K562 (cell line): Measurements from ENCODE around the gene NUDT14. TPM values are rescaled to one million over a fixed set of nuclear protein-coding genes. Genes with fewer than 3 reads are reported as not detected.

Experiments
- ATAC-seq: fragments of 200-7000 bp; cut with Tn5 transposase; 3 replicates; pipeline ENCODE4 v1.9.1; 2020; ENCODE audit warnings: moderate library complexity
- BruUV-seq: library from RNA; stranded (reverse); fragments of 400-500 nt; replicated peaks from 2 replicates; lab custom pipeline; 2021; lab: Mats Ljungman, UMichigan
- CTCF ChIA-PET: fragments of 300-600 bp; formaldehyde crosslinking; extraction: SDS; loops from one replicate; lab custom pipeline; 2021; ENCODE audit warnings: low intra/inter-chr PET ratio; lab: Yijun Ruan, JAX
- POLR2A ChIA-PET: fragments of 300-600, 350-650 bp; sonication (Branson Sonifier 250); formaldehyde crosslinking; extraction: SDS; loops from one replicate; lab custom pipeline; 2021; ENCODE audit warnings: antibody characterized with exemption, inconsistent platforms; lab: Yijun Ruan, JAX
- DNase-seq, 4 experiments: peaks; one replicate each; pipeline versions ENCODE4 v3.0.0 to v3.0.0-alpha.2; 2011 to 2018; ENCODE audit warnings: low spot score in 3 of 4, mixed read lengths in 3 of 4; ENCODE audit errors: extremely low read depth in 1 of 4
- FAIRE-seq: peaks from 2 replicates; lab custom pipeline; 2011; peaks lifted over from hg19 to GRCh38; lab: Jason Lieb, UNC
- H2AFZ ChIP-seq: 2 replicates; pipeline ENCODE4 v1.6.0; 2011; ENCODE audit warnings: low read depth, low read length, control low read depth, inconsistent platforms
- H3K27ac ChIP-seq: fragments of 200-600 bp; 3 replicates; pipeline ENCODE4 v1.8.0; 2011; ENCODE audit warnings: low read depth, mild to moderate bottlenecking, control low read depth, inconsistent platforms, low read length, moderate library complexity, mixed read lengths; ENCODE audit errors: extremely low read depth
- H3K27me3 ChIP-seq, 2 experiments: fragments of 300-600 bp in 1 of 2; 2 replicates in 1 of 2; 3 replicates in 1 of 2; pipeline versions ENCODE4 v1.6.0 to v1.8.0; 2011; ENCODE audit warnings: inconsistent platforms in 2 of 2, low read length in 2 of 2, mild to moderate bottlenecking in 1 of 2, mixed read lengths in 1 of 2, moderate library complexity in 1 of 2; ENCODE audit not compliant: control insufficient read depth in 2 of 2, insufficient read depth in 2 of 2
- H3K36me3 ChIP-seq: fragments of 300-600 bp; 3 replicates; pipeline ENCODE4 v1.8.0; 2011; ENCODE audit warnings: mild to moderate bottlenecking, low read length, inconsistent platforms; ENCODE audit not compliant: control insufficient read depth, insufficient read depth
- H3K4me1 ChIP-seq, 2 experiments: fragments of 200-600 bp in 1 of 2; replicated peaks in 1 of 2; 2 replicates in 1 of 2; 3 replicates in 1 of 2; pipeline versions ENCODE4 v1.5.1 to v1.8.0; 2011; ENCODE audit warnings: inconsistent platforms in 2 of 2, low read length in 2 of 2, mild to moderate bottlenecking in 1 of 2, mixed read lengths in 1 of 2, moderate library complexity in 1 of 2; ENCODE audit not compliant: control insufficient read depth in 2 of 2, insufficient read depth in 2 of 2
- H3K4me2 ChIP-seq: 2 replicates; pipeline ENCODE4 v1.6.1; 2011; ENCODE audit warnings: low read length, control low read depth, inconsistent platforms, mixed read lengths; ENCODE audit not compliant: insufficient read depth
- H3K4me3 ChIP-seq: fragments of 200-600 bp; sonication (generic), shearing (Covaris generic); 2 replicates; pipeline ENCODE4 v1.5.1; 2016; ENCODE audit warnings: control low read depth, inconsistent platforms
- H3K79me2 ChIP-seq: fragments of 200-600 bp; 3 replicates; pipeline ENCODE4 v1.8.0; 2011; ENCODE audit warnings: low read length, inconsistent platforms; ENCODE audit not compliant: control insufficient read depth, insufficient read depth
- H3K9ac ChIP-seq, 2 experiments: 2 replicates each; pipeline versions ENCODE4 v1.6.0 to v1.6.1; 2011; ENCODE audit warnings: low read depth in 2 of 2, low read length in 2 of 2, control low read depth in 1 of 2, inconsistent platforms in 1 of 2, mild to moderate bottlenecking in 1 of 2, mixed read lengths in 1 of 2; ENCODE audit not compliant: insufficient read depth in 1 of 2
- H3K9me1 ChIP-seq: one replicate; pipeline ENCODE4 v1.6.0; 2011; ENCODE audit warnings: inconsistent platforms, mild to moderate bottlenecking, low read length, moderate library complexity; ENCODE audit not compliant: control insufficient read depth, insufficient read depth
- H3K9me3 ChIP-seq: replicated peaks from 2 replicates; pipeline ENCODE4 v1.5.1; 2011; ENCODE audit warnings: low read depth, low read length, inconsistent platforms; ENCODE audit not compliant: control insufficient read depth, insufficient read depth
- H4K20me1 ChIP-seq: replicated peaks from 2 replicates; pipeline ENCODE4 v1.6.1; 2011; ENCODE audit warnings: low read length, inconsistent platforms, mixed read lengths; ENCODE audit not compliant: control insufficient read depth, insufficient read depth
- AFF4 ChIP-seq: sonication (generic); formaldehyde crosslinking; IDR thresholded peaks from 2 replicates; pipeline ENCODE4 v1.8.0; 2023; ENCODE audit warnings: mild to moderate bottlenecking, missing genetic modification reagents
- CBX1 ChIP-seq: sonication (generic); IDR thresholded peaks from 2 replicates; pipeline ENCODE4 v1.6.1; 2016; ENCODE audit warnings: antibody characterized with exemption, low read depth, mild to moderate bottlenecking
- MIER1 ChIP-seq: fragments of 450-650 bp; IDR thresholded peaks from 2 replicates; pipeline ENCODE4 v1.6.1; 2016; ENCODE audit warnings: antibody characterized with exemption, mild to moderate bottlenecking, low read depth
- PML ChIP-seq: IDR thresholded peaks from 2 replicates; pipeline ENCODE4 v1.6.1; 2012; ENCODE audit warnings: low read length, inconsistent platforms
- SMAD2 ChIP-seq: fragments of 150-350 bp; IDR thresholded peaks from 2 replicates; pipeline ENCODE4 v1.6.1; 2014; ENCODE audit warnings: low read depth, mild to moderate bottlenecking, low read length
- SMARCA4 ChIP-seq: fragments of 450-650 bp; IDR thresholded peaks from 2 replicates; pipeline ENCODE4 v1.6.1; 2016
- SNIP1 ChIP-seq: fragments of 450-650 bp; IDR thresholded peaks from 2 replicates; pipeline ENCODE4 v1.7.1; 2017; ENCODE audit warnings: low read depth, mild to moderate bottlenecking
- TSHZ1 ChIP-seq: fragments of 250-450 bp; sonication (Bioruptor Pico); IDR thresholded peaks from 2 replicates; pipeline ENCODE4 v1.4.0; 2020; ENCODE audit warnings: mild to moderate bottlenecking, moderate library complexity
- USF2 ChIP-seq: sonication (generic); formaldehyde crosslinking; IDR thresholded peaks from 2 replicates; pipeline ENCODE4 v1.5.0; 2020; ENCODE audit warnings: missing genetic modification reagents
- ZFP1 ChIP-seq: fragments of 450-650 bp; formaldehyde crosslinking; IDR thresholded peaks from 2 replicates; pipeline ENCODE4 v1.4.0; 2020; ENCODE audit warnings: mild to moderate bottlenecking, mixed read lengths
- ZFX ChIP-seq: sonication (generic); formaldehyde crosslinking; IDR thresholded peaks from 2 replicates; pipeline ENCODE4 v1.8.0; 2022; ENCODE audit warnings: mild to moderate bottlenecking, missing genetic modification reagents, moderate library complexity
- ZNF583 ChIP-seq: fragments of 250-450 bp; sonication (Bioruptor Pico); IDR thresholded peaks from 2 replicates; pipeline ENCODE4 v1.4.0; 2020
- WGBS: fragments of 100-300 bp; shearing (Covaris generic); methylation state at CpG from one replicate; pipeline ENCODE4 v1.1.6; 2016; ENCODE audit warnings: low coverage, mixed read lengths; ENCODE audit not compliant: insufficient coverage; ENCODE audit errors: missing lambda C conversion rate; 5-methylcytosine and 5-hydroxymethylcytosine counted together
- in situ Hi-C: fragments of 300-500 bp; cut with MboI; formaldehyde crosslinking; loops from 4 replicates; pipeline ENCODE4 v1.15.0; 2018; ENCODE audit warnings: inconsistent platforms, mixed read lengths
- intact Hi-C: fragments of 100-400 bp; cut with micrococcal nuclease; formaldehyde crosslinking; loops from 2 replicates; pipeline ENCODE4 v1.14.2; 2022
- polyA plus RNA-seq, 8 experiments: library from polyadenylated mRNA; depleted of rRNA in 4 of 8; stranded (reverse) in 5 of 8; unstranded in 3 of 8; fragments of >200 nt; fragmentation: Nextera tagmentation in 2 of 8; fragmentation: Illumina TruSeq in 1 of 8; extraction: Ambion mirVana in 2 of 8; extraction: Trizol in 1 of 8; gene quantifications; 2 replicates each; pipeline versions ENCODE4 v1.2.1 to v1.2.3, GENCODE V29; 2011 to 2014; ENCODE audit warnings: inconsistent platforms in 1 of 8, missing spikeins in 1 of 8
- total RNA-seq, 7 experiments: library from RNA; depleted of rRNA in 6 of 7; stranded (reverse); fragments of >200 nt in 6 of 7; fragmentation: Illumina TruSeq in 2 of 7; extraction: Trizol in 2 of 7; gene quantifications; 2 replicates each; pipeline versions ENCODE4 v1.2.1 to v1.2.3, GENCODE V29; 2011 to 2021; ENCODE audit warnings: low replicate concordance in 1 of 7

The NUDT14 gene
- total and polyA plus RNA-seq, 9 of the 15 experiments (the other 6 are each of a cell fraction or from before 2014, with no cell fraction given), result 0.14 to 16.3 (median 8.2) TPM

GRCh38 chr14:105151838-105152793 is 29.0 kb downstream of the NUDT14 start:
- intact Hi-C loops (no loop called here), in situ Hi-C loops (no loop called here)
- DNase-seq (no peak), FAIRE-seq (no peak), ATAC-seq (no peak)
- Histone ChIP-seq H3K9ac (no peak overlapping the region), H4K20me1 (no peaks in the 10 kb centered on the region), H3K79me2 (no peaks in the 10 kb centered on the region), H3K4me1 (peaks cover 0 to 18% of the 10 kb centered on the region in 2 experiments; a peak in 2 of 5 replicates), H3K36me3 (peaks cover 14% of the 10 kb centered on the region; the same call in 1 of the 3 replicates), H3K27me3 (no peaks in the 10 kb centered on the region), H3K27ac (no peak overlapping the region), H3K4me3 (no peak overlapping the region), H3K9me1 (no peaks in the 10 kb centered on the region), H3K4me2 (no peak overlapping the region), H3K9me3 (no peaks in the 10 kb centered on the region), H2AFZ (no peak overlapping the region)
- no TSS peak for BruUV-seq
- ChIA-PET POLR2A (no interaction called here), CTCF (no interaction called here)
- WGBS, result 97% methylated on average over 11 of the region's 44 CpGs
- TF ChIP-seq PML (no peak), SMAD2 (no peak), CBX1 (no peak), ZFP1 (CRISPR knock-in tag) (no peak), ZNF583 (CRISPR knock-in tag) (no peak), SMARCA4 (no peak), USF2 (CRISPR knock-in tag) (no peak), SNIP1 (no peak), MIER1 (no peak), ZFX (CRISPR knock-in tag) (no peak), AFF4 (CRISPR knock-in tag) (no peak), TSHZ1 (no peak)
